ENCODE results near the gene BBS12.
A peak's percentile ranks its signal among the peaks of the same experiment; 100 is the strongest.

Gene BBS12

DNA sequence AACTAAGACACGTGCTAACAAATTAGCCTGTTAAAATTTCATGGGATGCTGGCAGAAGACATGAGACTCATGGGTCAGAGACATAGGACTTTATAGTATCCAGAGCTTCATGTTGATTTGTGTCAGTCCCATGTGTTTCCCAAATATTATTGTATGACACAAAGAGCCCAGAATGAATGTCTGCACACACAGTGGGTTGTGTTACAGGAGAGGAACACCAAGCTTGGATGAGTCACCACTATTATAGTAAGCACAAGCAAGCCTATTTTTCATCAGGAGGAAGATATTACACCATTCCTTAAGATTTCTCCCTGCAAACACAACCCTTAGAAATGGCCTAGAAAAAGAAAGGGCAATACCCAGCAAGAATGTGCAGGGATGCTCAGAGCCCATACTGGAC lies 15.4 kb downstream of the BBS12 start:
- Histone ChIP-seq H3K27me3 (ENCODE audit: low read depth, low read length) (no peaks in the 10 kb centered on the region), H3K27ac (ENCODE audit: low read length) (no peak overlapping the region), H3K36me3 (ENCODE audit: control insufficient read depth in 1 of 2, insufficient read depth in 2 of 2, low read length in 2 of 2) (peaks cover 2 to 8% of the 10 kb centered on the region in 2 donors), H3K9me3 (ENCODE audit: control insufficient read depth in 1 of 2, low read length in 2 of 2) (no peaks in the 10 kb centered on the region), H3K4me1 (ENCODE audit: control insufficient read depth in 1 of 2, insufficient read depth in 2 of 2, low read length in 2 of 2) (peaks cover 0 to 4% of the 10 kb centered on the region in 2 donors), H3K4me3 (ENCODE audit: low read depth in 1 of 2, low read length in 2 of 2) (no peak overlapping the region)

DNA sequence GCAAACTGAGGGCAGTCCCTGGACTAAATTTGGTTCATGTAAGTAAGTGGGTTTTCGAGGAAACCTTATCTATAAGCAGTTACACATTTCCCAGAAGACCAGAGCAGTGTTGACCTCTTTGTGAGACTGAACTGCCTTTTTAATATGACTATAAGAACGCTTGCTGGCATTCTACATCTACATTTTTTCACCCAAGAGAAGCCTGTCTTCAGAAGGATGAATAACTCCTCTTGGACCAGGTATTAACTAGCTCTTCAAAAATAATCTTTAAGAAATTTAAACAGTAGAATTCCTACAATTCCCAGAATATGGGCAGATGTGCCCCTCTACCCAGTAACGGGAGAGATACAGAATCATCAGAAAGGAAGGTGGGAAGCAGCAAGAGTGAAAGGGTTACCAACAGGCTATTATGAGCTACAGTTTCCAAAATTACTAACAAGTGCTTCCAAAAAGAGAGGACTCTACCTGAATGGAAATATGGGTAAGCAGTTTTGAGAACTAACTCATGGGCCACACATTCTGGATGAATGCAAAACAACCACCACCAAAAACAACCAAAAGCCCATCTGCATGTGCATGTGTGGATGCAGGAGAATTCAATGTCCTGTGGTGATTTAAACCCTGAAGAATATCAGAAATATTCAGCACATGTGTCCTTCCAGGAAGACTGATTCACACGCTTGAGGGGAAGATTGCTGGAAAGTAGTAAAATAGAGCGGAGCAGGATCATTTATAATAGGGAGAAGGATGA lies 17.4 kb downstream of the BBS12 start:
- Histone ChIP-seq H3K9me3 (ENCODE audit: control insufficient read depth in 1 of 2, low read length in 2 of 2) (no peaks in the 10 kb centered on the region), H3K36me3 (ENCODE audit: control insufficient read depth in 1 of 2, insufficient read depth in 2 of 2, low read length in 2 of 2) (no peaks in the 10 kb centered on the region), H3K27me3 (ENCODE audit: low read depth, low read length) (no peaks in the 10 kb centered on the region), H3K4me1 (ENCODE audit: control insufficient read depth in 1 of 2, insufficient read depth in 2 of 2, low read length in 2 of 2) (peaks cover 0 to under 1% of the 10 kb centered on the region in 2 donors), H3K27ac (ENCODE audit: low read length) (no peak overlapping the region), H3K4me3 (ENCODE audit: low read depth in 1 of 2, low read length in 2 of 2) (no peak overlapping the region)

DNA sequence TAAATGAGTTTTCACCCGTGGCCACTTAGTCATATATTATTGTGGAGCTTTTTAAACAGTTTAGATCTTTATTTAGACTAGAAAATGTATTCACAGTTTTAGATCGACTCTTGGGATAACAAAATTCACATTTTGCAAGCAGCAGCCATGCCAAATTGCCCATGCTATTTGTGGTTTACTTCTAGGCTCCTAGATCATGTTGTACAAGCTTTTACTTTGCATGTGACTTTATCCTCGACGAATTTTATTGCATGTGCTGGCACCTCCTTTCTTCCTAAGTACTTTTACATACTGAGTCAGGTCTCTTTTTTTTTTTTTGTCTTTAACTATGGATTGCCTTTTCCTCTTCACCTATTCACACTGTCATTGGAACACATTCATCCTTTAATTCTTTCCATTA lies 23.2 kb downstream of the BBS12 start:
- H3K9me3 ChIP-seq (ENCODE audit: control insufficient read depth in 1 of 2, low read length in 2 of 2): no peaks in the 10 kb centered on the region
- no peaks in the 10 kb centered on the region for H3K27me3 ChIP-seq (ENCODE audit: low read depth, low read length)
- H3K27ac ChIP-seq (ENCODE audit: low read length): no peak overlapping the region
- H3K4me3 ChIP-seq (ENCODE audit: low read depth in 1 of 2, low read length in 2 of 2): no peak overlapping the region
- no peaks in the 10 kb centered on the region for H3K36me3 ChIP-seq (ENCODE audit: control insufficient read depth in 1 of 2, insufficient read depth in 2 of 2, low read length in 2 of 2)
- no peaks in the 10 kb centered on the region for H3K4me1 ChIP-seq (ENCODE audit: control insufficient read depth in 1 of 2, insufficient read depth in 2 of 2, low read length in 2 of 2)

DNA sequence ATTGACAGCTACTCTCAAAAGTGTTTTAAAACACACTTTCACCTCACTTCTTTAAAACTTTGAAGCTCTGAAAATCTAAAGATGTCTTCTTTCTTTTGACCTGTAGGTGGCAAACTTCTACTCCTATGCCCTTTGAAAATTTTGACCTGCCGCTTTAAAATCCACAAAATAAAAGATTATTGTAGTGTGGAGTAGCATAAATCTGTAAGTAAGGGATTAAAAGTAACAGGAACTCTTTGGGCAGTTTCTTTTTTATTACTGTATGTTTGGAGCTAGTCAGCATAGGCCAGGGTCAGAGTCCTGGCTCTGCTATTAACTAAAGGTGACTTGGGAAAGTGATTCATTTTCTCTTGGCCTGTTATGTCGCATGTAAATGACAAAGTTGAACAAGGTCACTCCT lies 25.5 kb downstream of the BBS12 start:
- H3K9me3 ChIP-seq (ENCODE audit: control insufficient read depth in 1 of 2, low read length in 2 of 2): no peaks in the 10 kb centered on the region
- H3K27ac ChIP-seq (ENCODE audit: low read length): peak overlapping the region; percentile 5
- no peaks in the 10 kb centered on the region for H3K4me1 ChIP-seq (ENCODE audit: control insufficient read depth in 1 of 2, insufficient read depth in 2 of 2, low read length in 2 of 2)
- H3K27me3 ChIP-seq (ENCODE audit: low read depth, low read length): no peaks in the 10 kb centered on the region
- no peaks in the 10 kb centered on the region for H3K36me3 ChIP-seq (ENCODE audit: control insufficient read depth in 1 of 2, insufficient read depth in 2 of 2, low read length in 2 of 2)
- no peak overlapping the region for H3K4me3 ChIP-seq (ENCODE audit: low read depth in 1 of 2, low read length in 2 of 2)

DNA sequence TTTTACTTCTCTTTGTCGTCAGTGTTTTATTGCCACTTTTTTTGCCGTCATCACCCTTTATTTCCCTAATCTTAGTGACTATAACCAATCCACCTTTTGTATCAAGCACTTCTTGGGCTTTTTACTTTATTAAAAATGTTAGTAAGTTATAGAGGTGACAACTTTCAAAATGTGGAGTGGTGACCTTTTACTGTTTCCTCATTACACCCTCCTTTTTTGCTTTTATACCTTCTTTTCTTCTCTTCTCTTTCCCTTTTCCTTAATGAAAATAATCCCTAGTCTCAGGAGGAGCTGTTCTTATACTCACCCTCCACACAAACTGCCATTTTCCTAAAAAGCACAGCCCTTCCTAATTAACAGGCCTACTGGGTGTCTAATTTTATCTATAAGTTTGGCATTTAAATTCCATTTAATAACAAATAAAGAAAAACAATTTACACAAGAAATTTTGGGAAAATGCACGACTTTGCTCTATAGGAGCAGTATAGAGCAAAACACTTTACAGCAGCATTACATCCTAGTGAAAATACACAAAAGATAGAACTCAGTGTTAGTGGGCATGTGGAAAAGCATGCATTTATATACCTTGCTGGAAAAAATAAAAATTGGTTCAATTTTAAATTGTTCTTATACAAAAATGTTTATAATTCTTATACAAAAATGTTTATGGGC lies 27.3 kb downstream of the BBS12 start:
- no peaks in the 10 kb centered on the region for H3K9me3 ChIP-seq (ENCODE audit: control insufficient read depth in 1 of 2, low read length in 2 of 2)
- no peaks in the 10 kb centered on the region for H3K4me1 ChIP-seq (ENCODE audit: control insufficient read depth in 1 of 2, insufficient read depth in 2 of 2, low read length in 2 of 2)
- peaks cover 0 to 6% of the 10 kb centered on the region in 2 donors for H3K36me3 ChIP-seq (ENCODE audit: control insufficient read depth in 1 of 2, insufficient read depth in 2 of 2, low read length in 2 of 2)
- no peak overlapping the region for H3K27ac ChIP-seq (ENCODE audit: low read length)
- no peaks in the 10 kb centered on the region for H3K27me3 ChIP-seq (ENCODE audit: low read depth, low read length)
- no peak overlapping the region for H3K4me3 ChIP-seq (ENCODE audit: low read depth in 1 of 2, low read length in 2 of 2)

DNA sequence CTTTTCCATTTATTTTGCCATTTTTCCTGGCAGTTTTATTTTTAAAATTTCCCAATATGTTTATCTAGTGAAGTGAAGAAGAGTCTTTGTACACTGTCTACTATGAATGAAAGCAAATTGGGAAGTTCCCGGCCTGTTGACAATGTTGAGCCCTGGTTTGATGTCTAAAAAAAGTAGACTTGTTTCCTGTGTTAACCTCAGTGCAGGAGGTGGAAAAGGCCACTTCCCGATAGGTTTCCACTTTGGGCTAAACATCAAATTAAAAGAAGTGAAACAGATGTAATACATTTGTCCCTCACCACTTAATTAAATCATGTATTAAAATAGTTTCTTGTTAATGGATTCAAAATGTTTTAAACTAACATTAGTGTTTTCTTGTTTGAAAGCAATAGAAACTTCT lies 30.0 kb downstream of the BBS12 start:
- no peaks in the 10 kb centered on the region for H3K4me1 ChIP-seq (ENCODE audit: control insufficient read depth in 1 of 2, insufficient read depth in 2 of 2, low read length in 2 of 2)
- H3K9me3 ChIP-seq (ENCODE audit: control insufficient read depth in 1 of 2, low read length in 2 of 2): no peaks in the 10 kb centered on the region
- no peak overlapping the region for H3K4me3 ChIP-seq (ENCODE audit: low read depth in 1 of 2, low read length in 2 of 2)
- peaks cover 0 to 11% of the 10 kb centered on the region in 2 donors for H3K36me3 ChIP-seq (ENCODE audit: control insufficient read depth in 1 of 2, insufficient read depth in 2 of 2, low read length in 2 of 2)
- H3K27ac ChIP-seq (ENCODE audit: low read length): no peak overlapping the region
- H3K27me3 ChIP-seq (ENCODE audit: low read depth, low read length): no peaks in the 10 kb centered on the region

DNA sequence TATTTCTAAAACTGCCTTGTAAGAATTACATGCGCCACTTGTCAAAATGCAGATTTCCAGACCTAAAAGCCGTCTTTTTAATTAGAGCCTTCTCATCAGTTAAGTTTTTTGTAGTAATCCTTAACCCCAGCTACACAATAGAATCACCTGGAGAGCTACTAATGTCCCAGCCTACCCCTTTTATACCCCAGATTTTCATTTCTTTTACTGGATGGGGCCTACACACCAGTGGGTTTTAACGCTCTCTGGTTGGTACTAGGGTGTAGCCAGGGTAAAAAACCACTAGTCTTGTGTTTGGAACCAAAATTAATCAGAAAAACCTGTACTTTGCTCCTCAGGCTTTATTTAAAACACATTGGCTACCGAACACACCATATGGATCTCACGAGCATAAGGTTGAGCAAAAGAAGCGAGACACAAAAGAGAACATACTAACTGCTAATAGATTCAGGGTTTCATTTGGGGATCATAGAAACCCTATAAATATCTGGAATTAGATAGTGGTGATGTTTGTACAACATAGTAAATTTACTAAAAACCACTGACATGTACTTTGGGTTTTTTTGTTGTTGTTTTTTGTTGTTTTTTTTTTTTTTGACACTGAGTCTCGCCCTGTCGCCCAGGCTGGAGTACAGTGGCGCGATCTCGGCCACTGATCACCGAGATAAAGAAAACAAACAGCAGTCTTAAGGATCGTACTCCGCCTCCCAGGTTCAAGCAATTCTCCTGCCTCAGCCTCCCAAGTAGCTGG lies 30.6 kb downstream of the BBS12 start:
- H3K27ac ChIP-seq (ENCODE audit: low read length): no peak overlapping the region
- no peaks in the 10 kb centered on the region for H3K4me1 ChIP-seq (ENCODE audit: control insufficient read depth in 1 of 2, insufficient read depth in 2 of 2, low read length in 2 of 2)
- H3K36me3 ChIP-seq (ENCODE audit: control insufficient read depth in 1 of 2, insufficient read depth in 2 of 2, low read length in 2 of 2): peaks cover 0 to 11% of the 10 kb centered on the region in 2 donors
- no peaks in the 10 kb centered on the region for H3K27me3 ChIP-seq (ENCODE audit: low read depth, low read length)
- H3K4me3 ChIP-seq (ENCODE audit: low read depth in 1 of 2, low read length in 2 of 2): no peak overlapping the region
- no peaks in the 10 kb centered on the region for H3K9me3 ChIP-seq (ENCODE audit: control insufficient read depth in 1 of 2, low read length in 2 of 2)

DNA sequence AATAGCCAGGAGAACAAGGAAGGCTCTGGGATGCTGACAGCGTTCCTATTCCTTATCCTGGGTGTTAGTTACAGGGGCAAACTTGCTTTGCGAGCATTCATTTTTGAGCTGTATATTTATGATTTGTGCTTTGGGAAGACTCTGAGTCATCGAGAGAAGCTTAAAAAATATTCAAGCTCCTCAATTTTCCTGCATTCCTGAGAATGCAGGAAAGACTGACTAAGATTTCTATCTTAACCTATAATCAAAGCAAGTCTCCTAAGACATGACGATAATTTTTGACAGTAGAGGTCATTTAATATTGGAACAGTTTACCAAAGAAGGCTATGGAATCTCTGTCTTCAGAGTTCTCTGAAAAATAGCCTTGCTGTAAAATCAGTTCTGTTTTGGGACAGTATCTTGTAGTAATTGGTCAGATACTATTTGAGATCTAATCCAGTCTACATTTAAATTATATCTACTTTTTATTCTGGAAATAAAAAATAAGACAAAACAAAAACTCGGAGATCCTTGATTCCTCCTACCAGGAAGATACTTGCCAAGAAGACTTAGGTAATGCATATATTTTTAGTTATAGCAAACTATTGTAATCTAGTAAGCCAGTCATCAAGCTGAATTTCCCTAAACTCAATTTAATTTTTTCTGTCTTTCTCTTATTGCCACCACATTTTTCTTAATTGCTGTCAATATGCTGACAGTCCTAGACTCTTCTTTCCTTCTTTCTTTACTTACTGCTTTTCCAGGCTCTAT lies 31.7 kb downstream of the BBS12 start:
- H3K4me1 ChIP-seq (ENCODE audit: control insufficient read depth in 1 of 2, insufficient read depth in 2 of 2, low read length in 2 of 2): no peaks in the 10 kb centered on the region
- no peak overlapping the region for H3K4me3 ChIP-seq (ENCODE audit: low read depth in 1 of 2, low read length in 2 of 2)
- no peaks in the 10 kb centered on the region for H3K9me3 ChIP-seq (ENCODE audit: control insufficient read depth in 1 of 2, low read length in 2 of 2)
- H3K27ac ChIP-seq (ENCODE audit: low read length): no peak overlapping the region
- peaks cover 0 to 11% of the 10 kb centered on the region in 2 donors for H3K36me3 ChIP-seq (ENCODE audit: control insufficient read depth in 1 of 2, insufficient read depth in 2 of 2, low read length in 2 of 2)
- H3K27me3 ChIP-seq (ENCODE audit: low read depth, low read length): no peaks in the 10 kb centered on the region

DNA sequence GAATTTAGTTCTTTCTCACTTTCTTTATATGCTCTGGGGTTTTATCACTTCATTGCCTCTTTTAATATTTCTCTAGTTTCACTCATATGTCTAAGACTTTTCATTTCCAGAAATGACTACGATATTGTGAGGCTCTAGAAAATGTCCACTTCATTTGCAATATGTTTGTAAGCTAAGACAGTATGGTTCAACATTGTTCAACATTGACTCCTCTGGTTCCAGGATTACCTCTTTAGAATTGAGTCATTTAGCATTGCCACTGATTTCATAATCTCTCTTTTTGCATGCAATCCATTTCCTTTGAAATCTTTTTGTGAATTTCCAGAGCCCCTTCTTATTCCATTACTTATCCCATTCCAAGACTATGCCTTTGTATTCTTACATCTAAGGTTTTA lies 32.3 kb downstream of the BBS12 start:
- Histone ChIP-seq H3K9me3 (ENCODE audit: control insufficient read depth in 1 of 2, low read length in 2 of 2) (no peaks in the 10 kb centered on the region), H3K4me1 (ENCODE audit: control insufficient read depth in 1 of 2, insufficient read depth in 2 of 2, low read length in 2 of 2) (no peaks in the 10 kb centered on the region), H3K27ac (ENCODE audit: low read length) (no peak overlapping the region), H3K36me3 (ENCODE audit: control insufficient read depth in 1 of 2, insufficient read depth in 2 of 2, low read length in 2 of 2) (peaks cover 0 to 11% of the 10 kb centered on the region in 2 donors), H3K27me3 (ENCODE audit: low read depth, low read length) (no peaks in the 10 kb centered on the region), H3K4me3 (ENCODE audit: low read depth in 1 of 2, low read length in 2 of 2) (no peak overlapping the region)

DNA sequence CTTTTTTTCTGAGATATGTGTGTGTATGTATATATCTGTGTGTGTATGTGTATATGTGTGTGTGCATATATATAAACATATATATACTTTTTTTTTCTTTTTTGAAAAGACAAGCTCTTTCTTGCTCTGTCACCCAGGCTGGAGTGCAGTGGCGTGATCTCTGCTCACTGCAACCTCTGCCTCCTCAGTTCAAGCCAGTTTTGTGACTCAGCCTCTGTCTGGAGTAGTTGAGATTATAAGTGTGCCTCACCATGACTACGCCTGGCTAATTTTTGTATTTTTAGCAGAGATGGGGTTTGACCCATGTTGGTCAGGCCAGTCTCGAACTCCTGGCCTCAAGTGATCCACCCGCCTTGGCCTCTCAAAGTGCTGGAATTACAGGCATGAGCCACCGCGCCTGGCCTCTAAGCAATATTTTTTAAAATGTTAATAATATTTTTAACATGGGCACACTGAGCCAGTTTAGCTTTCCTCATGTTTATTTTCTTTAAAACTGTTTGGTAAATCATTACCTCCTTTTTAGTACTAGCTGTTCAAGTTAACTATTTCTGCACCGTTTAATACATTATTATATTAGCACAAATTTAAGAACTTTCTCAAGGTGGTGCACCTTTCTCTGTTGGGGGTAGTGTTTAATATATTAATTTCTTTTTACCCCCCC lies 33.3 kb downstream of the BBS12 start:
- Histone ChIP-seq H3K4me3 (ENCODE audit: low read depth in 1 of 2, low read length in 2 of 2) (no peak overlapping the region), H3K27me3 (ENCODE audit: low read depth, low read length) (no peaks in the 10 kb centered on the region), H3K36me3 (ENCODE audit: control insufficient read depth in 1 of 2, insufficient read depth in 2 of 2, low read length in 2 of 2) (peaks cover 0 to 11% of the 10 kb centered on the region in 2 donors), H3K4me1 (ENCODE audit: control insufficient read depth in 1 of 2, insufficient read depth in 2 of 2, low read length in 2 of 2) (no peaks in the 10 kb centered on the region), H3K9me3 (ENCODE audit: control insufficient read depth in 1 of 2, low read length in 2 of 2) (no peaks in the 10 kb centered on the region), H3K27ac (ENCODE audit: low read length) (no peak overlapping the region)
